ENCODE measurements around the gene CDSN. TPM values are rescaled to one million over a fixed set of nuclear protein-coding genes. Genes with fewer than 3 reads are reported as not detected.

Gene CDSN
- total and polyA plus RNA-seq, 2 of the 8 experiments (the other 6 are each of a cell fraction or from before 2014, with no cell fraction given): not detected

GRCh38 chr6:31098449-31098938 is 21.8 kb downstream of the CDSN start:
- no peak overlapping the region for H3K27ac ChIP-seq (ENCODE audit: low read depth, low read length)
- H4K91ac ChIP-seq (replicated peaks; ENCODE audit: insufficient read length, low read length): no peak overlapping the region
- no peaks in the 10 kb centered on the region for H4K20me1 ChIP-seq (replicated peaks in 1 of 2; ENCODE audit: control insufficient read depth in 1 of 2, insufficient read depth in 2 of 2, low read length in 2 of 2)
- H3K4ac ChIP-seq (replicated peaks; ENCODE audit: insufficient read length, low read depth, low read length): no peak overlapping the region
- H2BK15ac ChIP-seq (ENCODE audit: low read length): no peak overlapping the region
- H2BK5ac ChIP-seq (ENCODE audit: low read depth, low read length): no peak overlapping the region
- H3K14ac ChIP-seq (ENCODE audit: insufficient read length): no peak overlapping the region
- no peaks in the 10 kb centered on the region for H3K79me2 ChIP-seq (ENCODE audit: control insufficient read depth in 1 of 2, insufficient read depth in 2 of 2, low read length in 2 of 2)
- H2BK12ac ChIP-seq (ENCODE audit: low read depth, low read length): no peak overlapping the region
- TF ChIP-seq TAF7 (optimal IDR thresholded peaks at IDR 0.05; ENCODE audit: borderline replicate concordance, low read depth, low read length) (no peak), RFX5 (IDR thresholded peaks at IDR 0.05; ENCODE audit: borderline replicate concordance, low read depth, low read length) (no peak), RNF2 (IDR thresholded peaks at IDR 0.05; ENCODE audit: borderline replicate concordance, low read depth, low read length, missing control alignments, poor library complexity, severe bottlenecking) (no peak), MAFK (IDR thresholded peaks at IDR 0.05; ENCODE audit: low read depth, low read length) (no peak), GTF2F1 (IDR thresholded peaks at IDR 0.05; ENCODE audit: borderline replicate concordance, low read depth, low read length) (no peak), RAD21 (IDR thresholded peaks at IDR 0.05 in 1 of 2, conservative IDR thresholded peaks at IDR 0.05 in 1 of 2; ENCODE audit: low read depth in 2 of 2, low read length in 2 of 2) (no peak), POLR2A (IDR thresholded peaks at IDR 0.05; ENCODE audit: control extremely low read depth in 1 of 2, low read depth in 2 of 2, low read length in 2 of 2) (no peak), EZH2 (IDR thresholded peaks at IDR 0.05; ENCODE audit: low read depth, low read length, severe bottlenecking) (no peak), CTBP2 (IDR thresholded peaks at IDR 0.05; ENCODE audit: borderline replicate concordance, insufficient read depth, insufficient read length, low read length) (no peak)
- H3K4me2 ChIP-seq (ENCODE audit: insufficient read depth in 1 of 2, low read depth in 2 of 2, low read length in 2 of 2): no peak overlapping the region
- WGBS, 2 experiments (ENCODE audit: extremely low coverage in 1 of 2, insufficient coverage in 1 of 2, insufficient read length in 1 of 2, insufficient replicate concordance in 2 of 2, low coverage in 1 of 2, low lambda C conversion rate in 2 of 2, missing lambda C conversion rate in 1 of 2): 91% methylated on average over 4 of the region's 4 CpGs; no CpG with 5 or more reads in 1 of the 2 experiments
- H3K79me1 ChIP-seq (ENCODE audit: low read depth, low read length): no peaks in the 10 kb centered on the region
- H4K8ac ChIP-seq (ENCODE audit: extremely low read depth, insufficient read depth, low read length): no peak overlapping the region
- H3K4me1 ChIP-seq (replicated peaks in 1 of 4; ENCODE audit: control insufficient read depth in 3 of 4, insufficient read depth in 4 of 4, low read length in 3 of 4): peaks cover 0 to 3% (median 0%) of the 10 kb centered on the region in 4 experiments; a peak in 1 of 7 replicates
- H3K23me2 ChIP-seq (ENCODE audit: low read depth, low read length): no peaks in the 10 kb centered on the region
- no peaks in the 10 kb centered on the region for H3K36me3 ChIP-seq (ENCODE audit: control insufficient read depth in 2 of 4, insufficient read depth in 4 of 4, low read length in 3 of 4)
- FAIRE-seq (no peak), DNase-seq (ENCODE audit: low read depth in 1 of 2, low spot score in 2 of 2) (no peak)
- CTCF ChIA-PET (ENCODE audit: partially characterized antibody): interaction anchor here (1.2 to 1.6 kb wide), 2 partner anchors 11 to 19 kb away, joined by 3 to 4 read pairs; no protein-coding TSS in a partner anchor
- H2AFZ ChIP-seq (ENCODE audit: low read length): no peak overlapping the region
- H3K9me3 ChIP-seq (ENCODE audit: insufficient read depth in 2 of 2, low read depth in 1 of 2, low read length in 1 of 2): no peaks in the 10 kb centered on the region
- no peak overlapping the region for H4K5ac ChIP-seq (ENCODE audit: insufficient read length, low read depth, low read length)
- no peak overlapping the region for H3K4me3 ChIP-seq (ENCODE audit: extremely low read depth in 1 of 4, insufficient read depth in 2 of 4, low read depth in 3 of 4, low read length in 4 of 4)
- H2BK120ac ChIP-seq (replicated peaks; ENCODE audit: low read depth, low read length): no peak overlapping the region
- no peak overlapping the region for H3K56ac ChIP-seq (replicated peaks; ENCODE audit: insufficient read length, low read depth, low read length)
- H3K9ac ChIP-seq (replicated peaks in 1 of 4; ENCODE audit: extremely low read depth in 1 of 4, low read depth in 3 of 4, low read length in 3 of 4): no peak overlapping the region
- no peak overlapping the region for H2BK20ac ChIP-seq (ENCODE audit: low read length)
- POLR2A ChIA-PET (ENCODE audit: partially characterized antibody): no interaction called here
- no peak overlapping the region for H3K23ac ChIP-seq (ENCODE audit: insufficient read length)
- no peaks in the 10 kb centered on the region for H3K27me3 ChIP-seq (replicated peaks in 1 of 4; ENCODE audit: control insufficient read depth in 3 of 4, extremely low read depth in 1 of 4, insufficient read depth in 3 of 4, low read length in 3 of 4)
- no peak overlapping the region for H2AK5ac ChIP-seq (ENCODE audit: low read depth, low read length)
- no peak overlapping the region for H3K18ac ChIP-seq (ENCODE audit: extremely low read depth, low read length)

All from H1 (cell line).